Stimulated activated CD8-positive, alpha-beta memory T cell treated with anti-CD3 and anti-CD28 coated beads, Interleukin-7, amount 100 ng/mL, for 24 hours (primary cell): ENCODE data around the gene TMEM214.

ENCODE experiments used
- DNase-seq: peaks from one replicate; pipeline ENCODE4 v3.0.0-alpha.2; 2020; ENCODE audit warnings: low read depth

The TMEM214 gene

GRCh38 chr2:27040282-27040681 lies 7.5 kb downstream of the TMEM214 start:
- DNase-seq, result no peak

DNA sequence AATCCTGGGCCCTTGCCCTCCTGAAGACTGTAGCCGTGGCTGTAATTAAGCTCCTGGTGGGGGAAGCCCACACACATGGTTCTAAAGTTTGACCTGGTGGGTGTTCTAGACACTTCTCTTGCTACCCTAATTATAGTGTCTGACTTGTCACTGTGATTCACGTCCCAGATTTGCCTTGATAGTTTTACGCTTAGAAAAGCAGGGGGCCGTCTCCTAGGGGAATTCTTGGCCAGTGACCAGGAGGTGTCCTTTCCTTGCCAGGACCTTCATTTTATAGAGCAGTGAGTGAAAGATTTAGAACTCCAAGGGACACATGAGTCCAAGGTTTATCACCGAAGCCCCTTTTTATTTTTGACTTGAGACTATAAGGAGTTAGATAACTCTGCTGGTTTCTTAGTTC lies 9.0 kb downstream of the TMEM214 start:
- DNase-seq, result no peak

DNA sequence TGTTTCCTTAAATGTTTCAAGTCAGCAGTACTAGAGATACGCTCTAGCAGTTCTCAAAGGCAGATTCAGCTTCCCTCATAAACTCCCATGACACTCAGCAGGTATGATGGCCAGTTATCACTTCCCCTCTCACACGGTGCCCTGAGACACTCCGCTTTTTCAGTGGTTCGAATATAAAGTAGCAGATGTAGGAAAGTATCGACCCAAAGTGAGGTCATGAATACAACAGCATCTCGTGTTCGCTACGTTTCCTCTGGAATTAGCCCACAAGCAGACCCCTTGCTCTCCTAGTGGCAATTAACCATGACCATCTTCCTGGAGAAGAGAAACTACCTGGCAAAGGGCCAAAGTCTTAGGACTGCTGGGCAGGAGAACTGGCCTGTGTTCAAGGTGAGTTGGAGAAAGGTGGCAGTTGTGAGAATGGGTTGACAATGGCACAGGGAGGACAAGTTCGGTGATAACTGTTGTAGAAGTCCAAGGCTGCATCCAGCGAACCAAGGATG lies 9.4 kb downstream of the TMEM214 start:
- no peak for DNase-seq

- no peak for DNase-seq
These were observed 10.3 kb downstream of the TMEM214 start for GRCh38 chr2:27042985-27043634.

- peak; percentile 50 for DNase-seq
These were observed 16.9 kb downstream of the TMEM214 start for GRCh38 chr2:27049422-27050280.

DNA sequence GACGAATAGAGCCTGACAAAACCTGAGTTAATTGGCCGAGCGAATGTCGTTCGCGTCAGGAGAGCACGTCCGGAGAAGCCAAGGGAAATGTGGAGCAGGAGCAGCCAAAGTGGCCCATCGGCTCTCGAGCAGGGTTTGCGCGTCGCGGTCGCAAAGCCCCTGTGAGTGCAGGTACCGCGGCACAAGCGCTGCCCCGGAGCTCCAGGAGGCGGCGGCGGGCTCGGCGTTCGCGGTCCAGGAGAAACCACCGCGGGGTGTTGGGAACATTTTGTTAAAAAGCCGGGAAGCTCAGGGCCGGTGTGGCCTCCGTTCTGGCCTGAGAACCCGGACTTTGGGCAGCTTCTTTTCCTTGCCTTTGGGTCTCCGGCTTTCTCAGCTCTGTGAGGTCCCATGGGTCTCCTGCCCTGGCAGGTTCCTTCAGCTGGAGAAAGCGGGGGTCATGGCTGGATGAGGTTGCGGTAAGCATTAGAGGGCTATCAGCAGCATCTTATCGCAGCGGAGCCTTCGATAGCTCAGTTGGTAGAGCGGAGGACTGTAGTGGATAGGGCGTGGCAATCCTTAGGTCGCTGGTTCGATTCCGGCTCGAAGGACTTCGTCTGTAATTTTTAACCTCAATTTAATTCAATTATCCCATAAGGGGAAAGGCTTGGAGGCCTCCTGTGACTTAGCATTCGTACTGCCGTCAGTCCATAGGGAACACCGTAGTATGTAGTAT lies 17.7 kb downstream of the TMEM214 start:
- DNase-seq, result peak; percentile 83

DNA sequence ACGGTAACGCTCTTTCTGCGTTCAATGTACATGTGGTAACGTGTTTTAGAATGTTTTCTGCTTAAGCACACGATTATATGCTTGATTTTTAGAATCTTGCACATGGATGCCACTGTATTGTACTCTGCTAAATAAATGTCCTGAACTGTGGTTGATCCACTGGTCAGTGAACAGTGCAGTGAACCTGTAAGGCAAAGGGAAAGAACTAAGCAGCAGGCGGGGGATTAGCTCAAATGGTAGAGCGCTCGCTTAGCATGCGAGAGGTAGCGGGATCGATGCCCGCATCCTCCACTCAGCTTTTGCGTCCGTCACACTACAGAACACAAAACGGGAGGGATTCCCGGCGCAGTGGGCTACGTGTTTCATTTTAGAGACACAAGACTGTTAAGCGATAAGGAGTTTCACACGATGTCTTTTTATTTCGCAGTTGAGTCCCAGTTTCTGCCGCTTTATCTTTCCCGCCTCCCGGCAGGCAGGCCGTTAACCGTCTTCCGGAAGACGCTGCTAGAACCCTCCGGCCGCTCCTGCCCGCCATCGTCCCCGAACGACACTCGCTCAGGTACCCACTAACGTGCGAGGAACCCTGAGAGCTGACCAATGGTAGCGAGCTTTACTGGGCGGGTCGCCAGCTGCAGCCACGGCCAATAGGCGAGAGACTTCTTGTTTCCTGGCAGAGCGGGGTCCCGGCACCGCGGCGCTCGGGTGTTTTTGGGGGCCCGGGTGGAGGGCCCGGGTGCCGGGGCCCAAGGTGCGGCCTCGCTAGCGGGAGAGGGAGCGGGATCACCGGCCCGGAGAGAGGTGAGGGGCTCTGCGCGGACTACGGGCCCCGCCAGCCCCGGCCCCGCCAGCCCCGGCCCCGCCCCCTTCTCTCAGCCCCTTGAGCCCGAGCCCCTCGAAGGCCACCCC lies 18.5 kb downstream of the TMEM214 start, which contains the start of gene AGBL5:
TSS of gene AGBL5 (plus strand) at position 673 of the 906 bp plus-strand sequence. CDS start 1,291 bp downstream, outside the sequence.
- DNase-seq, result peak; percentile 90

DNA sequence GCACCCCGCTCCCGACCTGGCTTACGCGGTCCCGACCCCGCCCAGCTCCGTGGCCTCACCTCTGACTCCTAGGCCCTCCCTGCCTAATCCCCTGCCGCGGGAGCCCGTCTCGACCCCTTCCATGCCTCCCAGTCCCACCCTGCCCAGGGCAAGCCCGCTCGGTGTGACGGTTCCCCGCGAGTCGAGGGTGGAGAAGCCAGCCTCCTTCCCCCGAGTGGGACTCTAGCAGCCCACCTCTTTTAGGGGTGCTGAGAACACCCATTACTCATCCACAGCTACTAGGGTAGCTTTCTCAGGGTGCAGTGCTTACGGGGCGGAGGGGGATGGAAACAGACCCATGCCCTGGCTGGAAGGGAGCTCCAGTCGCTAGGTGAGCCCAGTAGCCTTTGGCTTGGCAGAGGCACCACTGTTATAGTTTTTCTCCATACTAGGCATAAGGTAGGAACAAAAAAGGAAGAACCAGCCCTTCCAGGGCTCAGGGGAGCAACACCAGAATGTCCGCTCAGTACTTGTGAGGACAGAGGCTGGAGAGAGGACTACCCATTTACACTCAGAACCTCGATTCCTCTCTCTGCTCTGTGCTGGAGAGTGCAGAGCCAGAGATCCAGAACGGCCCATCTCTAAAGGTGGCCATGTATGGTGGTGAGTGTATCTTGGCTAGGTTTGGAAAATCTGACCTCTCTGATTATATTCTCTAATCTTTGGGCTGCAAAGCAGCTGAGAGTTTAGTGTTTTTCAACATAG lies 19.3 kb downstream of the TMEM214 start:
- DNase-seq, result no peak

- DNase-seq, result no peak
These were observed 20.6 kb downstream of the TMEM214 start for GRCh38 chr2:27053321-27053720.

GRCh38 chr2:27053776-27054175 lies 21.0 kb downstream of the TMEM214 start:
- DNase-seq, result no peak

DNA sequence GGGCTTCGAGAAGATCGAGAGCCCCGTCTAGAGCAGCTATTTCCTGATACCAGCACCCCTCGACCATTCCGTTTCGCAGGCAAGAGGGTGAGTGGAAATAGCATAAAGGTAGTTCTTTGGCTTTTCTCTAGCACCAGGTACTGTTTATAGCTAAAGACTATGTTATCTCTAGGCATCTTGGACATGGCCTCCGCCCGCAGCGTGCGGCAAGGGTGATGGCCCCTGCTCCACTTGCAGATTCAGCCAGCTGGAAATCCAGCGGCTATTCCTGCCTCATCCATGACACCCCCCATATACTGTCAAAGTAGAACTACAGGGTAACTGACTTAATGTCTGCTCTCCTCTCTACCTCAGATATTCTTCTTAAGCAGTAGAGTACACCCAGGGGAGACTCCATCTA lies 22.0 kb downstream of the TMEM214 start:
- DNase-seq, result no peak

- no peak for DNase-seq
These were observed 24.4 kb downstream of the TMEM214 start for GRCh38 chr2:27057184-27057583.

DNA sequence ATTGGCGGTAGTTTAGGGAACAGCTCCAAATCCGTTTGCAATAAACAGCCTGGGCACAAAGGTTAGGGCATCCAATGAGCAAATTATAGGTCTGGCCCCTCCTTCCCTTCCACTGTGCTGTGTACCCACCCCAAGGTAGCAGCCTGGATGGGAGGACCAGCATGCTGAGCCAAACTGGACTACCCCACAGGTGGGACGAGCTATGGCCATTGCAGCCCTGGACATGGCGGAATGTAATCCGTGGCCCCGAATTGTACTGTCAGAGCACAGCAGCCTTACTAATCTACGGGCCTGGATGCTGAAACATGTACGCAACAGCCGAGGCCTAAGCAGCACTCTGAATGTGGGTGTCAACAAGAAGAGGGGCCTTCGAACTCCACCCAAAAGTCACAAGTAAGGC lies 25.4 kb downstream of the TMEM214 start:
- DNase-seq, result no peak

DNA sequence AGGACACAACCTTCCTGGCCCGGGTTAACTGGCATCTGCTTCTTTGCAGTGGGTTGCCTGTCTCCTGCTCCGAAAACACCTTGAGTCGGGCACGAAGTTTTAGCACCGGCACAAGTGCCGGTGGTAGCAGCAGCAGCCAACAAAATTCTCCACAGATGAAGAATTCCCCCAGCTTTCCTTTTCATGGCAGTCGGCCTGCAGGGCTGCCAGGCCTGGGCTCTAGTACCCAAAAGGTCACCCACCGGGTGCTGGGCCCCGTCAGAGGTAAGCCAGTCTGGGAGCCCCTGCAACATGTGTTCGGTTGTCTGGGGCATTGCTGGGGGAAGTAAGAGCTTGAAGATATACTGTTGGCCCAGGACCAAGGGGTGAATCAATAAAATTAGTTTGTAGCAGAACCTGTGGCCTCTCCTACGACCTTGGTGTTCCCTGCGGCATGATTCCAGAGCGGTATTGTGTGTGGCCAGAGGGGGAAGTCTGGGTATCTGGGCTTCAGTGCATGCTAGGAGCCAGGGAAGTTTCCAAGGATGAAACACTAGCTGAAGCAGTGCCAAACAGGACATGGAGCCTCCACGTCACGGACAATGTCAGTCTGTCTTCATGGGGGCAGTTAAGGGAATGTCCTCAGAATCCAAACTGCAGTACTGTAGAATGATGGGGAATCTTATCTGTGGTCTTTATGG lies 26.5 kb downstream of the TMEM214 start:
- DNase-seq, result no peak

- no peak for DNase-seq
These were observed 27.6 kb downstream of the TMEM214 start for GRCh38 chr2:27060323-27060722.

DNA sequence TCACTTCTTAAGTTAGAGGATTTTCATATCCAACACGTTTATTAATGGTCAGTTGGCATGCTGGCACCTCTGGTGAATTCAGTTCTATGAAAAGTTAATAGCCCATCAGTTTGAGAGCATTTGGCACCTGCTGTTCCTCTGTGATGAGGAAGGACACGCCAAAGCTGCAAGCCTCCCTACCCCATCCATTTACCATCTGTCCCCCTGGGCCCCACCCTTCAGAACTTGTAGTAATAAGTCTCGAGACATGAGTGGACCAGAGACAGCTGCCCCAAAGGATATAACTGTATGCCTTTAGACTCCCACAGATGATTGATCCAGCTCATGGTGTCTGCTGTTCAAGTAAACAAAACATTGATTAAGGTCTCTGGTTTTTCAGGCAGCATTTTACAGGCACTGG lies 32.4 kb downstream of the TMEM214 start:
- DNase-seq, result no peak

DNA sequence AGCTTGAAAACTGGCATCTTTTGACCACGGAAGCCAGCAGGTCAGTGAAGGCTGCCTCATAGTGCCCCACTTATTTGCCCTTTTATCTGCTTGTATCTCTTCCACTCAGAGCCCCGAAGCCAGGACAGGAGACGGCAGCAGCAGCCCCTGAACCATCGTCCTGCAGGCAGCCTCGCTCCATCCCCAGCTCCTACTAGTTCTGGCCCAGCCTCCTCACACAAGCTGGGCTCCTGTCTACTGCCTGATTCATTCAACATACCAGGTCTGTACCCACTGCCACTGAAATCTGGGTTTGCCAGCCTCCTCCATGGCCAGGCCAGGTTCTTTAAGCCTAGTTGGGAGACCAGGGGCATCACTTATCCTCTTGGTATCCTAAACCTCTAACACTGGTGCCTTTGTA lies 34.6 kb downstream of the TMEM214 start:
- no peak for DNase-seq

DNA sequence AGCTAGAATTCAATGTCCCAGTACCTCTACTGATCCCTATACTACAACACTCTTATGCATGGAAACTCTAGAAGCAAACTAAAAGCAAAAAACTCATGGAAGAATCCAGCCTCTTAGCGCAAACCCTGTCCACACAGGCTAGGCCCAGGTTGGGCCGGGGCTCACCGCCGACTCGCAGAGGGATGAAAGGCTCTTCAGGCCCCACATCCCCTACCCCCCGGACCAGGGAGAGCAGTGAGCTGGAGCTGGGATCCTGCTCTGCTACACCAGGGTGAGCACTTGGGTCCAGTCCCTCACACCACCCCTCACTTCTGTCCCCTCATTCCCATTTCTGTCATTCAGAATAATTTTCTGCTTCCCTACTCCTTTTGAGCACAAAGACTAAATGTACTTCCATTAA lies 36.7 kb downstream of the TMEM214 start:
- DNase-seq, result no peak

DNA sequence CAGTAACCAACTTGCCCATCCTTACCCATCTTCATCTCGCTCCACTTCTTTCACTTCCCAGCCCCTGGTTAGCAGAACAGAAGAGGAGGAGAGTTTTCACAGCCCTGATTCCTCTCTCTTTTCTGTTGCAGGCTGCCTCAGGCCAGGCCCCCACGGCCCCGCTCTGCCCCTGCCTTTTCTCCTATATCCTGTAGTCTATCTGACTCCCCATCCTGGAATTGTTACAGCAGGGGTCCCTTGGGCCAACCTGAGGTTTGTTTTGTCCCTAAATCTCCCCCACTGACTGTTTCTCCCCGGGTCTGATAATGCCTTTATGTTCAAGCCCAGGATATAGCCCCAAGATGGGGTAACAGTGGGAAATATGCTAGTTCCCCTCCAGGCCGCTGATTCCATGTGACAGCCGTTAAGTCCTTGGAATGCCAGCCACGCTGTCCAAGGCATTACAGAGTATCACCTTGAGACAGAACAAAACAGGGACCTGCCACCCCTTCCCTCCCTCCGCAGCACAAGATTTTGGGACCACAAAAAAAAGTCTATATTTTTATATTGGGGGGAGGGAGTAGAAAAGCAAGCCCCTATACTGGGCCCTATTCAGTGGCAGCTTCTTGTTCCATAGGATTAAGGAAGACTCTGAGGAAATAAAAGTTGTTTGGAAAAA lies 37.3 kb downstream of the TMEM214 start:
- no peak for DNase-seq
